ENCODE data around the gene ATF4. TPM values are rescaled to one million over a fixed set of nuclear protein-coding genes. Genes with fewer than 3 reads are reported as not detected.
A peak's percentile ranks its signal among the peaks of the same experiment; 100 is the strongest.

The ATF4 gene
- total and polyA plus RNA-seq, 2 of the 8 experiments (the other 6 are each of a cell fraction or from before 2014, with no cell fraction given) = 553 to 704 TPM

- Histone ChIP-seq H2BK12ac (ENCODE audit: low read depth, low read length) (no peak overlapping the region), H3K27ac (ENCODE audit: low read depth, low read length) (no peak overlapping the region), H3K79me1 (ENCODE audit: low read depth, low read length) (peaks cover 7% of the 10 kb centered on the region; the same call in 1 of the 2 replicates), H2BK20ac (ENCODE audit: low read length) (no peak overlapping the region), H4K5ac (ENCODE audit: insufficient read length, low read depth, low read length) (no peak overlapping the region), H3K27me3 (replicated peaks in 1 of 4; ENCODE audit: control insufficient read depth in 3 of 4, extremely low read depth in 1 of 4, insufficient read depth in 3 of 4, low read length in 3 of 4) (no peaks in the 10 kb centered on the region), H3K36me3 (ENCODE audit: control insufficient read depth in 2 of 4, insufficient read depth in 4 of 4, low read length in 3 of 4) (peaks cover 25 to 41% (median 37%) of the 10 kb centered on the region in 4 experiments), H2BK120ac (replicated peaks; ENCODE audit: low read depth, low read length) (no peak overlapping the region), H4K8ac (ENCODE audit: extremely low read depth, insufficient read depth, low read length) (no peak overlapping the region), H3K4me1 (replicated peaks in 1 of 4; ENCODE audit: control insufficient read depth in 3 of 4, insufficient read depth in 4 of 4, low read length in 3 of 4) (peaks cover 0 to 20% (median 5%) of the 10 kb centered on the region in 4 experiments; a peak in 6 of 7 replicates), H3K18ac (ENCODE audit: extremely low read depth, low read length) (no peak overlapping the region), H3K79me2 (ENCODE audit: control insufficient read depth in 1 of 2, insufficient read depth in 2 of 2, low read length in 2 of 2) (peaks cover 5 to 27% of the 10 kb centered on the region in 2 experiments; a peak in 3 of 4 replicates), H3K4ac (replicated peaks; ENCODE audit: insufficient read length, low read depth, low read length) (no peak overlapping the region), H3K9ac (replicated peaks in 1 of 4; ENCODE audit: extremely low read depth in 1 of 4, low read depth in 3 of 4, low read length in 3 of 4) (no peak overlapping the region), H3K23ac (ENCODE audit: insufficient read length) (no peak overlapping the region), H2BK15ac (ENCODE audit: low read length) (no peak overlapping the region), H2BK5ac (ENCODE audit: low read depth, low read length) (no peak overlapping the region; the same call in 1 of the 2 replicates), H3K14ac (ENCODE audit: insufficient read length) (no peak overlapping the region), H3K4me3 (ENCODE audit: extremely low read depth in 1 of 4, insufficient read depth in 2 of 4, low read depth in 3 of 4, low read length in 4 of 4) (no peak overlapping the region), H3K56ac (replicated peaks; ENCODE audit: insufficient read length, low read depth, low read length) (no peak overlapping the region), H4K91ac (replicated peaks; ENCODE audit: insufficient read length, low read length) (no peak overlapping the region), H3K4me2 (ENCODE audit: insufficient read depth in 1 of 2, low read depth in 2 of 2, low read length in 2 of 2) (no peak overlapping the region), H3K23me2 (ENCODE audit: low read depth, low read length) (peaks cover 6% of the 10 kb centered on the region), H4K20me1 (replicated peaks in 1 of 2; ENCODE audit: control insufficient read depth in 1 of 2, insufficient read depth in 2 of 2, low read length in 2 of 2) (peaks cover 38 to 53% of the 10 kb centered on the region in 2 experiments), H3K9me3 (ENCODE audit: insufficient read depth in 2 of 2, low read depth in 1 of 2, low read length in 1 of 2) (no peaks in the 10 kb centered on the region), H2AK5ac (ENCODE audit: low read depth, low read length) (no peak overlapping the region), H2AFZ (ENCODE audit: low read length) (no peak overlapping the region)
- FAIRE-seq (no peak), DNase-seq (ENCODE audit: low read depth in 1 of 2, low spot score in 2 of 2) (no peak)
- ChIA-PET POLR2A (ENCODE audit: partially characterized antibody) (interaction anchor here (1.1 to 8.9 kb wide), 13 partner anchors 9 to 352 kb away, joined by 3 to 83 read pairs (median 9); partner anchors contain the start of genes MIEF1 and RPL3), CTCF (ENCODE audit: partially characterized antibody) (interaction anchor here (0.9 to 21.9 kb wide), 4 partner anchors 10 to 29 kb away, joined by 4 to 361 read pairs (median 79); partner anchors contain the start of gene MIEF1)
- TF ChIP-seq POLR2AphosphoS5 (IDR thresholded peaks at IDR 0.05; ENCODE audit: low read depth, low read length) (0 out of 2 replicates have a peak, but pooled peaks have one; percentile 1), TEAD4 (IDR thresholded peaks at IDR 0.05; ENCODE audit: low read depth, low read length) (no peak), CTCF (IDR thresholded peaks at IDR 0.05; ENCODE audit: control extremely low read depth in 1 of 3, insufficient read depth in 1 of 3, low read depth in 1 of 3, low read length in 3 of 3) (no peak), CHD2 (IDR thresholded peaks at IDR 0.05; ENCODE audit: low read length) (no peak), SP1 (IDR thresholded peaks at IDR 0.05; ENCODE audit: low read depth, low read length) (no peak), SIN3A (conservative IDR thresholded peaks at IDR 0.05 in 1 of 2, IDR thresholded peaks at IDR 0.05 in 1 of 2; ENCODE audit: low read depth in 1 of 2, low read length in 2 of 2) (no peak)
- 85% methylated on average over 4 of the region's 4 CpGs; no CpG with 5 or more reads in 1 of the 2 experiments for WGBS, 2 experiments (ENCODE audit: extremely low coverage in 1 of 2, insufficient coverage in 1 of 2, insufficient read length in 1 of 2, insufficient replicate concordance in 2 of 2, low coverage in 1 of 2, low lambda C conversion rate in 2 of 2, missing lambda C conversion rate in 1 of 2)
Measured at GRCh38 chr22:39525658-39525975, 5.3 kb downstream of the ATF4 start.

Data from H1 (cell line).